H1 (cell line): ENCODE results near the gene PHLDA2. TPM values are rescaled to one million over a fixed set of nuclear protein-coding genes. Genes with fewer than 3 reads are reported as not detected.
A peak's percentile ranks its signal among the peaks of the same experiment; 100 is the strongest.

ENCODE experiments used
- CTCF ChIA-PET: fragments of 300-600 bp; sonication (Branson Sonifier 250); formaldehyde crosslinking; loops from one replicate; lab custom pipeline; 2021; ENCODE audit not compliant: partially characterized antibody; lab: Charles Lee
- POLR2A ChIA-PET: fragments of 300-600 bp; sonication (Branson Sonifier 250); formaldehyde crosslinking; loops from one replicate; lab custom pipeline; 2021; ENCODE audit warnings: inconsistent platforms; ENCODE audit not compliant: partially characterized antibody; lab: Charles Lee
- DNase-seq, 2 experiments: peaks; one replicate each; pipeline versions ENCODE4 v3.0.0 to v3.0.0-alpha.2; 2010 to 2022; ENCODE audit warnings: low spot score in 2 of 2, low read depth in 1 of 2, mixed read lengths in 1 of 2
- FAIRE-seq: peaks from 2 replicates; lab custom pipeline; 2011; peaks lifted over from hg19 to GRCh38; lab: Jason Lieb, UNC
- H2AFZ ChIP-seq: 2 replicates; pipeline ENCODE4 v1.8.1; 2012; ENCODE audit warnings: low read length, inconsistent platforms
- H2AK5ac ChIP-seq: 2 replicates; pipeline ENCODE4 v1.6.1; 2013; ENCODE audit warnings: low read depth, low read length
- H2BK120ac ChIP-seq: replicated peaks from 2 replicates; pipeline ENCODE3; 2013; ENCODE audit warnings: low read depth, low read length, inconsistent platforms
- H2BK12ac ChIP-seq: 2 replicates; pipeline ENCODE4 v1.6.1; 2013; ENCODE audit warnings: low read depth, low read length
- H2BK15ac ChIP-seq: 2 replicates; pipeline ENCODE4 v1.6.1; 2013; ENCODE audit warnings: low read length
- H2BK20ac ChIP-seq: 2 replicates; pipeline ENCODE4 v1.6.1; 2013; ENCODE audit warnings: low read length
- H2BK5ac ChIP-seq: 2 replicates; pipeline ENCODE4 v1.6.1; 2013; ENCODE audit warnings: low read depth, low read length
- H3K14ac ChIP-seq: 2 replicates; pipeline ENCODE4 v1.6.1; 2013; ENCODE audit warnings: inconsistent platforms; ENCODE audit not compliant: insufficient read length
- H3K18ac ChIP-seq: 2 replicates; pipeline ENCODE4 v1.6.1; 2013; ENCODE audit warnings: low read length; ENCODE audit errors: extremely low read depth
- H3K23ac ChIP-seq: 2 replicates; pipeline ENCODE4 v1.6.1; 2013; ENCODE audit warnings: inconsistent platforms; ENCODE audit not compliant: insufficient read length
- H3K23me2 ChIP-seq: 2 replicates; pipeline ENCODE4 v1.6.1; 2013; ENCODE audit warnings: low read depth, low read length
- H3K27ac ChIP-seq: 2 replicates; pipeline ENCODE4 v1.6.1; 2011; ENCODE audit warnings: low read depth, low read length, inconsistent platforms
- H3K27me3 ChIP-seq, 4 experiments: replicated peaks in 1 of 4; 1 replicate in 1 of 4; 2 replicates in 3 of 4; pipeline versions ENCODE4 v1.6.1 to v1.8.1; 2011 to 2013; ENCODE audit warnings: low read length in 3 of 4, mild to moderate bottlenecking in 3 of 4, inconsistent platforms in 2 of 4, mixed read lengths in 2 of 4, moderate library complexity in 1 of 4; ENCODE audit not compliant: control insufficient read depth in 3 of 4, insufficient read depth in 3 of 4; ENCODE audit errors: extremely low read depth in 1 of 4
- H3K36me3 ChIP-seq, 4 experiments: 2 replicates each; pipeline versions ENCODE4 v1.6.1 to v1.8.1; 2011 to 2013; ENCODE audit warnings: mild to moderate bottlenecking in 4 of 4, low read length in 3 of 4, moderate library complexity in 2 of 4, control low read depth in 1 of 4, inconsistent platforms in 1 of 4; ENCODE audit not compliant: insufficient read depth in 4 of 4, control insufficient read depth in 2 of 4
- H3K4ac ChIP-seq: replicated peaks from 2 replicates; pipeline ENCODE3; 2013; ENCODE audit warnings: low read length, low read depth, mixed read lengths, inconsistent platforms; ENCODE audit not compliant: insufficient read length
- H3K4me1 ChIP-seq, 4 experiments: replicated peaks in 1 of 4; 1 replicate in 1 of 4; 2 replicates in 3 of 4; pipeline versions ENCODE4 v1.6.1 to v1.8.1; 2011 to 2013; ENCODE audit warnings: low read length in 3 of 4, inconsistent platforms in 2 of 4, mixed read lengths in 1 of 4; ENCODE audit not compliant: insufficient read depth in 4 of 4, control insufficient read depth in 3 of 4
- H3K4me2 ChIP-seq, 2 experiments: 2 replicates each; pipeline versions ENCODE4 v1.6.1 to v1.8.1; 2011 to 2013; ENCODE audit warnings: low read depth in 2 of 2, low read length in 2 of 2, control low read depth in 1 of 2, inconsistent platforms in 1 of 2, mild to moderate bottlenecking in 1 of 2; ENCODE audit not compliant: insufficient read depth in 1 of 2
- H3K4me3 ChIP-seq, 4 experiments: fragments of 200-600, 300-600 bp in 1 of 4; sonication (generic), shearing (Covaris generic), sonication (Bioruptor Twin) in 1 of 4; 2 replicates each; pipeline versions ENCODE4 v1.5.1 to v1.8.1; 2011 to 2016; ENCODE audit warnings: low read length in 4 of 4, low read depth in 3 of 4, control low read depth in 2 of 4, inconsistent platforms in 2 of 4, mild to moderate bottlenecking in 2 of 4, mixed read lengths in 1 of 4, moderate library complexity in 1 of 4; ENCODE audit not compliant: insufficient read depth in 2 of 4; ENCODE audit errors: extremely low read depth in 1 of 4
- H3K56ac ChIP-seq: replicated peaks from 2 replicates; pipeline ENCODE3; 2013; ENCODE audit warnings: low read depth, mild to moderate bottlenecking, mixed read lengths, low read length, inconsistent platforms; ENCODE audit not compliant: insufficient read length
- H3K79me1 ChIP-seq: 2 replicates; pipeline ENCODE4 v1.6.1; 2013; ENCODE audit warnings: low read depth, low read length, control low read depth
- H3K79me2 ChIP-seq, 2 experiments: 2 replicates each; pipeline versions ENCODE4 v1.6.1 to v1.8.1; 2012 to 2013; ENCODE audit warnings: low read length in 2 of 2, mild to moderate bottlenecking in 2 of 2, inconsistent platforms in 1 of 2; ENCODE audit not compliant: insufficient read depth in 2 of 2, control insufficient read depth in 1 of 2
- H3K9ac ChIP-seq, 4 experiments: replicated peaks in 1 of 4; 1 replicate in 1 of 4; 2 replicates in 3 of 4; pipeline versions ENCODE4 v1.6.1 to v1.8.1; 2011 to 2013; ENCODE audit warnings: low read depth in 3 of 4, low read length in 3 of 4, control low read depth in 2 of 4, mild to moderate bottlenecking in 2 of 4, moderate library complexity in 2 of 4, inconsistent platforms in 1 of 4; ENCODE audit errors: extremely low read depth in 1 of 4
- H3K9me3 ChIP-seq, 2 experiments: 2 replicates each; pipeline versions ENCODE4 v1.6.1 to v1.8.1; 2012 to 2013; ENCODE audit warnings: mild to moderate bottlenecking in 2 of 2, moderate library complexity in 2 of 2, control low read depth in 1 of 2, inconsistent platforms in 1 of 2, low read depth in 1 of 2, low read length in 1 of 2, mixed read lengths in 1 of 2; ENCODE audit not compliant: insufficient read depth in 2 of 2
- H4K20me1 ChIP-seq, 2 experiments: replicated peaks in 1 of 2; 2 replicates each; pipeline versions ENCODE3 to v1.8.1; 2011 to 2013; ENCODE audit warnings: inconsistent platforms in 2 of 2, low read length in 2 of 2, mild to moderate bottlenecking in 1 of 2; ENCODE audit not compliant: insufficient read depth in 2 of 2, control insufficient read depth in 1 of 2
- H4K5ac ChIP-seq: 2 replicates; pipeline ENCODE4 v1.6.1; 2013; ENCODE audit warnings: low read length, low read depth, mixed read lengths, inconsistent platforms; ENCODE audit not compliant: insufficient read length
- H4K8ac ChIP-seq: 2 replicates; pipeline ENCODE4 v1.8.0; 2013; ENCODE audit warnings: mild to moderate bottlenecking, moderate library complexity, low read length, inconsistent platforms; ENCODE audit not compliant: insufficient read depth; ENCODE audit errors: extremely low read depth
- H4K91ac ChIP-seq: replicated peaks from 2 replicates; pipeline ENCODE3; 2013; ENCODE audit warnings: low read length, mixed read lengths, inconsistent platforms; ENCODE audit not compliant: insufficient read length
- CBX5 ChIP-seq: fragments of 300-800, 300-1000 bp; sonication (generic); IDR thresholded peaks from 2 replicates; pipeline ENCODE4 v1.7.1; 2016; ENCODE audit warnings: antibody characterized with exemption, low read length, low read depth
- CTCF ChIP-seq, 3 experiments: IDR thresholded peaks; 1 replicate in 2 of 3; 2 replicates in 1 of 3; pipeline versions ENCODE4 v1.5.1 to v1.6.1; 2011; ENCODE audit warnings: low read length in 3 of 3, mild to moderate bottlenecking in 3 of 3, inconsistent platforms in 2 of 3, low read depth in 1 of 3, moderate library complexity in 1 of 3; ENCODE audit not compliant: insufficient read depth in 1 of 3; ENCODE audit errors: control extremely low read depth in 1 of 3
- EGR1 ChIP-seq: IDR thresholded peaks from 2 replicates; pipeline ENCODE4 v1.6.1; 2011; ENCODE audit warnings: low read depth, low read length, borderline replicate concordance
- HDAC2 ChIP-seq, 2 experiments: fragments of 300-600 bp in 1 of 2; sonication (generic) in 1 of 2; IDR thresholded peaks; 2 replicates each; pipeline ENCODE4 v1.6.1; 2011 to 2012; ENCODE audit warnings: low read depth in 2 of 2, low read length in 2 of 2, mild to moderate bottlenecking in 2 of 2, moderate library complexity in 2 of 2, borderline replicate concordance in 1 of 2, inconsistent platforms in 1 of 2
- POU5F1 ChIP-seq: IDR thresholded peaks from 2 replicates; pipeline ENCODE4 v1.6.1; 2011; ENCODE audit warnings: low read depth, mild to moderate bottlenecking, low read length, moderate library complexity
- RXRA ChIP-seq: IDR thresholded peaks from 2 replicates; pipeline ENCODE4 v1.6.1; 2011; ENCODE audit warnings: low read depth, mild to moderate bottlenecking, low read length, moderate library complexity; ENCODE audit not compliant: insufficient read depth
- SP1 ChIP-seq: IDR thresholded peaks from 2 replicates; pipeline ENCODE4 v1.6.1; 2011; ENCODE audit warnings: low read depth, low read length
- TAF1 ChIP-seq: IDR thresholded peaks from 2 replicates; pipeline ENCODE4 v1.6.1; 2011; ENCODE audit warnings: mild to moderate bottlenecking, low read depth, low read length
- YY1 ChIP-seq: IDR thresholded peaks from 2 replicates; pipeline ENCODE4 v1.6.1; 2011; ENCODE audit warnings: low read depth, mild to moderate bottlenecking, low read length
- WGBS, 2 experiments: shearing (Covaris generic) in 1 of 2; methylation state at CpG; one replicate each; pipeline versions ENCODE4 v1.1.6 to v1.1.7; 2013 to 2015; ENCODE audit warnings: low lambda C conversion rate in 2 of 2, mixed read lengths in 2 of 2, inconsistent platforms in 1 of 2, low coverage in 1 of 2, missing lambda C conversion rate in 1 of 2; ENCODE audit not compliant: insufficient replicate concordance in 2 of 2, insufficient coverage in 1 of 2, insufficient read length in 1 of 2; ENCODE audit errors: extremely low coverage in 1 of 2, missing lambda C conversion rate in 1 of 2; 5-methylcytosine and 5-hydroxymethylcytosine counted together
- polyA plus RNA-seq, 7 experiments: library from polyadenylated mRNA; depleted of rRNA in 3 of 7; stranded (reverse) in 5 of 7; unstranded in 2 of 7; fragments of >200 nt in 5 of 7; fragments of 200-250 nt in 2 of 7; gene quantifications; 1 replicate in 5 of 7; 2 replicates in 1 of 7; 4 replicates in 1 of 7; pipeline versions ENCODE4 v1.2.1 to v1.2.3, GENCODE V29; 2011 to 2013; ENCODE audit warnings: missing spikeins in 2 of 7, mixed read lengths in 2 of 7
- total RNA-seq: library from RNA; stranded (reverse); fragmentation: NEBNext Ultra II Directional; extraction: Animal tissue kit (Norgen Biotek cat#: 25700); gene quantifications from 2 replicates; pipeline ENCODE4 v1.2.1, GENCODE V29; 2021

Gene PHLDA2
- total and polyA plus RNA-seq, 2 of the 8 experiments (the other 6 are each of a cell fraction or from before 2014, with no cell fraction given): 5.2 to 7.6 TPM

DNA sequence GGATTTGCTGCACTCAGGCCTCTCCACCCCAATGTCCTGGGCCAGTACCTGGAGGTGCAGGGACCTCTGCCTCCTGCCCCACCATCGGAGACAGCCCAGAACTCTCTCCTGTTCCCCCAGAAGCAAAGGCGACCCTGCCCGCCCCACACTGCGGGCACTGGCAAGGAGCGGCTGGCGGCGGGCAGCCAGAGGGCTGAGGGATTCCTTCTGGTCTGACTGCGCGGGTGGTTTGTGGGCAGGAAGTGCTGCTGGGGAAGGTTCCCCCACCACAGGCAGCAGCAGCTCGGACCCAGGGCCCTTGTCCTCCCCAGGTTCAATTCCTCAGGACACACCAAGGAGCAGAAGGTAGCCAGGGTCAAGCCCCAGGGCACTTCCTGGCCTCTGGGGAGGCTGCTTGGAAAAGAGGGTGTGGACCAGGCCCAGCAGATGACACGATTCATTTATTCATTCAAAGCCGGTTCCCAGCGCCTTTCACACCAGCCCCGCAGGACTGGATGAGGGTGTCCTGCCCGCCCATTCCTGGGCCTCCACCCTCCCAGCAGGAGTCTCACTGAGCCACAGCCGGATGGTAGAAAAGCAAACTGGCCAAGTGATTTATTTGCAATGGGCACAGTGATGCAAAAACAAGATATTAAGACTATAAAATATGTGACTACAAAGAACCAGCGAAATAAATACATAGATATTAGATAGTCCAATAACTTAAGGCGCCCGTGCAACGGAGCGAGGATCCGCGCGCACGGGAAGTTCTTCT is 1.2 kb downstream of the PHLDA2 start:
- Histone ChIP-seq H4K20me1 (peaks cover 4 to 9% of the 10 kb centered on the region in 2 experiments), H3K4me2 (peak overlapping the region; percentile 88 to 93), H3K27me3 (peaks cover 25 to 42% (median 37%) of the 10 kb centered on the region in 4 experiments), H2BK5ac (no peak overlapping the region), H2BK20ac (no peak overlapping the region), H4K91ac (no peak overlapping the region), H2BK15ac (no peak overlapping the region), H3K4me3 (peak overlapping the region; percentile 39 to 61 (median 48)), H2AK5ac (no peak overlapping the region), H4K5ac (no peak overlapping the region), H2BK12ac (no peak overlapping the region), H3K9me3 (no peaks in the 10 kb centered on the region), H3K56ac (no peak overlapping the region), H3K14ac (no peak overlapping the region), H2AFZ (no peak overlapping the region), H3K4me1 (peaks cover 0 to 8% (median 5%) of the 10 kb centered on the region in 4 experiments; a peak in 6 of 7 replicates), H3K4ac (no peak overlapping the region), H3K23me2 (peaks cover 8% of the 10 kb centered on the region; the same call in 1 of the 2 replicates), H2BK120ac (no peak overlapping the region), H3K27ac (no peak overlapping the region), H3K23ac (no peak overlapping the region), H3K18ac (peak overlapping the region; percentile 71; the same call in 1 of the 2 replicates), H3K79me1 (no peaks in the 10 kb centered on the region), H3K9ac (no peak overlapping the region), H3K79me2 (no peaks in the 10 kb centered on the region), H3K36me3 (no peaks in the 10 kb centered on the region), H4K8ac (peak overlapping the region; percentile 38; the same call in 1 of the 2 replicates)
- FAIRE-seq (no peak), DNase-seq (no peak)
- ChIA-PET CTCF (interaction anchor here (0.9 to 9.4 kb wide), 9 partner anchors 11 to 476 kb away, joined by 3 to 129 read pairs (median 4); partner anchors contain the start of gene CDKN1C), POLR2A (interaction anchor here (0.7 to 2.5 kb wide), 9 partner anchors 12 to 395 kb away, joined by 3 to 20 read pairs (median 6); partner anchors contain the start of gene NAP1L4)
- WGBS, 2 experiments: 34% methylated on average over 25 of the region's 25 CpGs; no CpG with 5 or more reads in 1 of the 2 experiments
- TF ChIP-seq CBX5 (no peak), POU5F1 (no peak), YY1 (no peak), TAF1 (no peak), RXRA (no peak), EGR1 (no peak), SP1 (no peak), CTCF (IDR thresholded peaks at IDR 0.05; ENCODE audit: control extremely low read depth in 1 of 3, insufficient read depth in 1 of 3, low read depth in 1 of 3, low read length in 3 of 3) (no peak), HDAC2 (IDR thresholded peaks at IDR 0.05; ENCODE audit: borderline replicate concordance in 1 of 2, low read depth in 2 of 2, low read length in 2 of 2) (no peak)
